ENCODE measurements around the gene SHTN1.

SHTN1 gene

DNA sequence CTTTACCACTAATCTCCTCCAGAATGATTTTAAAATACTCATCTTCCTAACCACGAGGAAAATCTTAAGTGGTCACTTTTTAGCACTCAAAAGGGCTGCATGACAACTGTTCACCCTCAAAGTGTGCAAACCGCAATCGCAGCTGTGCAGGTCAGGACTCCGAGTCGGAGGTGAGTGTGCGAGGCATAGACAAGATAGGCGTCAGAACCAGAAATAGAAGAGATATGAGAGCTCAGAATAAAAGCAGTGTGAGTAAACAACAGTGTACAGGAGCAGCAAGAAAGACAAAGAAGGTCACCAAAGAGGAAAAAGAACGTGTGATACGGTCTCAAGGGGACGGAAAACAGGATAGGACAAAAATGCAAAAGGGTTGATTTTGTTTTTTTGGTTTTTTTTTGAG lies 173.2 kb downstream of the SHTN1 start:
- no peak for DNase-seq

All from NCI-H1105 treated with DMSO at 0.1 percent for 48 hours (cell line).